Femur (tissue), 1 donor: ENCODE measurements around the gene SDC4.
A peak's percentile ranks its signal among the peaks of the same experiment; 100 is the strongest.

Source experiments
- DNase-seq: peaks from one replicate; pipeline ENCODE4 v3.0.0-alpha.2; 2017

The SDC4 gene

GRCh38 chr20:45317826-45318225 is 30.4 kb downstream of the SDC4 start:
- no peak for DNase-seq

GRCh38 chr20:45316150-45317080 is 31.8 kb downstream of the SDC4 start:
- no peak for DNase-seq

- DNase-seq, result no peak
These were observed 32.6 kb downstream of the SDC4 start for GRCh38 chr20:45315672-45316071.

GRCh38 chr20:45313943-45314342 is 34.3 kb downstream of the SDC4 start:
- DNase-seq, result no peak

GRCh38 chr20:45313065-45313695 is 35.0 kb downstream of the SDC4 start:
- no peak for DNase-seq

GRCh38 chr20:45312241-45312640 is 36.0 kb downstream of the SDC4 start:
- no peak for DNase-seq

GRCh38 chr20:45311589-45312211 is 36.5 kb downstream of the SDC4 start:
- peak; percentile 63 for DNase-seq

GRCh38 chr20:45309075-45309474 is 39.1 kb downstream of the SDC4 start:
- no peak for DNase-seq

GRCh38 chr20:45308117-45308778 is 40.0 kb downstream of the SDC4 start, which contains the start of gene MATN4:
Gene MATN4 (minus strand): TSS chr20:45308299. CDS start chr20:45305582, 2,717 bp downstream.
- peak; percentile 80 for DNase-seq

GRCh38 chr20:45307076-45307640 is 41.1 kb downstream of the SDC4 start:
- no peak for DNase-seq

GRCh38 chr20:45306431-45306982 is 41.7 kb downstream of the SDC4 start, which contains the start of gene RBPJL:
Gene RBPJL (plus strand): TSS chr20:45306840. CDS start chr20:45306923, 83 bp downstream.
- no peak for DNase-seq

GRCh38 chr20:45305262-45305661 is 43.0 kb downstream of the SDC4 start:
- DNase-seq, result no peak

- DNase-seq, result no peak
These were observed 43.7 kb downstream of the SDC4 start for GRCh38 chr20:45304464-45304999.

GRCh38 chr20:45303586-45304463 is 44.4 kb downstream of the SDC4 start:
- DNase-seq, result no peak

- DNase-seq, result no peak
These were observed 46.4 kb downstream of the SDC4 start for GRCh38 chr20:45301824-45302271.

- DNase-seq, result no peak
These were observed 47.3 kb downstream of the SDC4 start for GRCh38 chr20:45300961-45301360.

GRCh38 chr20:45299786-45300185 is 48.4 kb downstream of the SDC4 start:
- no peak for DNase-seq

- DNase-seq, result no peak
These were observed 50.3 kb downstream of the SDC4 start for GRCh38 chr20:45297786-45298497.

- no peak for DNase-seq
These were observed 53.6 kb downstream of the SDC4 start for GRCh38 chr20:45294659-45295058.

GRCh38 chr20:45294003-45294368 is 54.2 kb downstream of the SDC4 start:
- no peak for DNase-seq
